GM18508 (cell line): ENCODE data around the gene FLNB.
A peak's percentile ranks its signal among the peaks of the same experiment; 100 is the strongest.
"Not testable (repeated sequence)": the region's sequence is repeated elsewhere in the genome, so short reads cannot be mapped to it uniquely, and the experiment has no call there.

Source experiments
- ATAC-seq: cut with Tn5 transposase; IDR thresholded peaks from one replicate; pipeline ENCODE4 v1.9.1; 2021; ENCODE audit warnings: moderate number of reproducible peaks; ENCODE audit not compliant: insufficient read depth, unreplicated experiment

Gene FLNB

DNA sequence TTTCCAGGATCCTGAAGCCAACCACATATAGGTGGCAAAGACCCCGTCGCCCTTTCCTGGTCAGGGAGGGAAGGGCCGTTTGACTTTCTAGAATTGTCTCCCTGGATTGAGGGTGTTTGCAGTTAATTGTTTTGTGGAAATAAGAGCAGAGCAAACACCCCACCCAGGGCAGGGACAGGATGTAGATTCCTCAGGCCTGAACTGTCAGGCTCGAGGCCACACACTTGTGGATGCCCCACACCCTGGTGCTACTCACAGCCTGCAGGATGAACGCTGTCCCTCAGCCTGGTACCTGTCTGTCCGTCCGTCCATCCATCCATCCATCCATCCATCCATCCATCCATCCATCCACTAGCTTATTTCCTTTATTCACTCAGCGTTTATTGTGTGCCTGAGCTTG lies 29.9 kb upstream of the FLNB start:
- ATAC-seq, result no peak

DNA sequence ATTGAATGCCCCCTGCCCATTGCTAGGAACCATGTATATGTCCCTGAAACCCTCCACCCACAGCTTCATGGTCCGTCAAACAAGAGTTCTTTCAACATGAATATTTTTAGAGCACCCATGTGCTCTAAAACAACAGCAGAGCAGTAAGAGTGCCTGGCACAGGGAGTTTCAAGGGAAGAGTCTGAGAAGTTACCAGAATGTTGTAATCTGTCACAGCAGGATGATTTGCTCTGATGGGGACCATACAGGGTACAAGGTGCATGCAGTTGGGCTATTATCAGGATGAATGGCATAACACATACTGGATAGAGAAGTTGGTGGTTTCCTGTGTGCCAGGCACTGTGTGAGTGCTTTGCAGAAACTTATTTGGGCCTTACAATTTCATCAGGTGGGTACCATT lies 27.8 kb upstream of the FLNB start:
- ATAC-seq, result no peak

DNA sequence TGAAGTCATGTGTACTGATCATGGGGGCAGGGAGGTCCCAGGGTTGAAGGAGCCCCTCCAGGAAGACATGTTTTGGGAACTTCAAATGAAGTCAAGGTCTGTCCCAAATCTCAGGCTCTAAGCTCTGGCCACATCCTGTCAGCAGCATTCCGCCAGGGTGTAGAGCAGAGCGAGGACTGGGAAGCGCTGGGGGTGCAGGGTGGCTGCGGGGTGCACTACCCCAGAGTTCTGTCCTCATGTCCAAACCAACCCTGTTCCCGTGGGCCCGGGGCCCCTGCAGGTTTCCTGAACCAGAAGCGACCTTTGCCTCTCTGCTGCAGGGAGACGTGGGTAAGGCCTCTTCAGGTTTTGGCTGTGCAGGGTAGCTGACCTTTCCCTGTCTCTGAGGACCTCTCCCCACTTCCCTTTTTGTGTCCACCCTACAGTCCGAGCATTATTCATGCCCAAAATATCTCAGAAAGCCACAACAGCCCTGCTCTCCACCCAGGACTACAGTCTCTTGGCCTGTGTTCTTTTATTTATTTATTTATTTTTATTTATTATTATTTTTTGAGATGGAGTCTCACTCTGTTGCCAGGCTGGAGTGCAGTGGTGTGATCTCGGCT lies 26.6 kb upstream of the FLNB start:
- ATAC-seq, result no peak

DNA sequence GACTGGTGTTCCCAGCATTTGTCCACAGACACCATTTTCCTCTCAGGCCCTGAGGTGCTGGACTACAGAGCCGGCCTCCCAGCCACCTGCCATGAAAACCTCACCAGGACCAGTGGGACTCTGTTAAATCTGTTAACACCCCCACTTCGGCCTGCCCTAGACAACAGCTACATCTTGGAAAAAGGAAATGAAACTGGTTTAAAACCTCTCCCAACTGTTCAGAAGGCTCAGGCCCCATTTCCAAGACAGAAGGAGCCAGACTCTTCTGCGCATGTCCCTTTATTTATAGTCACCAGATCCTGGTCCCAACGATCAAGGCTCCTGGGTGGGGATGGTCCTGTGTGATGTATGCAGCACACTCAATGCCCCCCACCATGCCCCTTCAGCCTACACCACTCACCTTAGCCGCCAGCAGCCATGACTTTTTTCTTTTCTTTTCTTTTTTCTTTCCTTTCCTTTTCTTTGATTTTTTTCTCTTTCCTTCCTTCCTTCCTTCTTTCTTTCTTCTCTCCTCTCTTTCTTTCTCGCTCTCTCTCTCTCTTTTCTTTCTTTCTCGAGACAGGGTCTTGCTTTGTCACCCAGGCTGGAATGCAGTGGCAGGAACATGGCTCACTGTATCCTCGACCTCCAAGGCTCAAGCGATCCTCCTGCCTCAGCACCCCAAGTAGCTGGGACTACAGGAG lies 25.5 kb upstream of the FLNB start:
- no peak for ATAC-seq

DNA sequence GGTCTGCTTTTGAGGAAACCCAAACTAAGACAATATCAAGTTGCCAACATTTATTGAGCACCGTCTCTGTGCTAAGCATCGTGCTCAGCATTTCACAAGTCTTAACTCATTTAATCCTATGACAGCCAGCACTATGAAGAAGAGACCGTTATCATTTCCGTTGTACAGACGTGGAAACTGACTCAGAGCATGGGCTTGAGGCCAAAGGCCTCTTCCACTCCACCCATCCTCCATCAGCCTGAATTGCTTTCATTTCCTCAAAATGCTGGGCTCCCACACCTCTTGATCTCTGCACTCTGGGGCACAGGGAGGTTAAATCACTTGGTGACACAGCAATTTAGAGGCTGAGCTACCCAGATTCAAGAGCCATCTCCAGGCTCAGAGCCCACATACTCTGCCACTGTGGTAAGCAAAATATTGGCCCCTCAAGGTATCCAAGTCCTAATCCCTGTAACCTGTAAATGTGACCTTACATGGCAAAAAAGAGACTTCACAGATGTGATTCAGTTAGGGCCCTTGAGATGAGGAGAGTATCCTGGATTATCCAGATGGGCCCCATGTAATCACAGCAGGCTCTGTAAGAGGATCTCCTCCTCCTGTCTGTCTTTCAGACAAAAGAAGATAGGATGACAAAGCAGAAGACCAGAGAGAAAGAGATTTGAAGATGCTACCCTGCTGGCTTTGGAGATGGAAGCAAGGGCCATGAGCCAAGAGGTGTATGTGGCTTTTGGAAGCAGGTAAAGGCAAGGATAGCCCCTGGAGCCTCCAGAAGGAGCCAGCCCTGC lies 24.3 kb upstream of the FLNB start:
- ATAC-seq, result peak; percentile 87

DNA sequence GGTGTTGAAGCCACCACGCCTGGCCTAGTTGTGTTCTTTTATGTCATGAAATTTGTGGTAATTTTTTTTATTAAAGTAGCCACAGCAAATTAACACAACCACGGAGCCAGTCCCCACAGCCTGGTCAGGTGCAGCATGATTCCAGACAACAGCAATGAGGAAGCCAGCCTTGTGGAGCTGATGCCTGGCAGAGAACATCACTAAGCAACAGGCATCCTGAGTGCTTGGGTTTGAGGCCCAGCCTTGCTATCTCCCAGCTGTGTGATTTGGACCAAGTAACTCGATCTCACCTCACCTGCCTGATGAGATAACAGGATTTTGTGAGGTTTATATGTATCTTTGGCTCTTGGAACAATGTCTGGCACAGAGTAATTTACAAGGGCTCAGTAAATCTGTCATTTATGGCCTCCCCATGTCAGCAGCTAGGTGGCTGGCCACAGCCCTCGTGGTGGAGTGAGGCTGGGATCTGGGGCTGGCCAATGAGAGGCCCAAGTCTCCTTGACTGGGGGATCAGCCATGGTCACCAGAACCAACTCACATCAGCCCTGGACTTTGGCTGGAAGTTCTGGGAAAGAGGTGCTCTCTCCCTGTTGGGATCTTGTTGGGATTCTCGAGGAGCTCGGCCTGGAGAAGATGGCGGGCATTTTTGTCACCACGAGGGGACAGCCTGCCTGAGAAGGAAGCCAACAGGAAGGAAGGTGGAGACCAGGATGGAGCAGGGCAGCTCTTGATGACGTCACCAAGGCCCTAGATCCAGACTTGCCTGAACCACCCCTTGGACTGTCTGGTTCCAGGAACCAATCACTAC lies 22.8 kb upstream of the FLNB start:
- ATAC-seq, result no peak

DNA sequence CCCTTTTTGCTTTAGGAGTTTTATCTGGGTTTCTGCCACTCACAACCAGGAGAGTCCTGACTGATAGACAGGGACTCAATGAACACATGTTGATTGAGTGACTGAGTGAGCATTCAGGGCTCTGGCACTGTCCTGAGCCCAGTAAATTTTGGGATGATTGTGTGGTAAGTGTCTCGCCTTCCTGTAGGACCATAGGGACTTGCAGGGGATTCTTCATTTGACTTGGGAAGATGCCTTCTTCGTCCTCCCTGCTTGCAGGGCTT lies 22.3 kb upstream of the FLNB start:
- no peak for ATAC-seq

DNA sequence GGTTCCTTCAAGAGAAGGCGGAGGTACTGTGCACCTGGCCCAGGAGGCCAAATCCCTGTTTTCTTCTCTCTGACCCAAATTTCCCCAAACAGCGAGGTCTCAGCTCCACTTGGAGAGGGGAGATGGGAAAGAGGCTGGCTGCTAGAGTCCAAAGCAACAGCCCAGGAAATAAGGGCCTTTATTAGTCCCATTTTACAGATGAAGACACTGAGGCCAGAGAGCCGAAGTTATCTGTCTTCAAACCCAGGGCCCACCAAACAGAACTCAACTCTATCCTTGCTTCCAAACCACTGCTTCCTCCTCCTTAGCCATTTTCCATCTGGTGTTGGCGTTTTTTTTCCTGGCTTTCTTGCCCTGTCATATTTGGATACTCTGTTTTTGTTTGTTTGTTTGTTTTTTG lies 22.0 kb upstream of the FLNB start:
- ATAC-seq, result no peak

DNA sequence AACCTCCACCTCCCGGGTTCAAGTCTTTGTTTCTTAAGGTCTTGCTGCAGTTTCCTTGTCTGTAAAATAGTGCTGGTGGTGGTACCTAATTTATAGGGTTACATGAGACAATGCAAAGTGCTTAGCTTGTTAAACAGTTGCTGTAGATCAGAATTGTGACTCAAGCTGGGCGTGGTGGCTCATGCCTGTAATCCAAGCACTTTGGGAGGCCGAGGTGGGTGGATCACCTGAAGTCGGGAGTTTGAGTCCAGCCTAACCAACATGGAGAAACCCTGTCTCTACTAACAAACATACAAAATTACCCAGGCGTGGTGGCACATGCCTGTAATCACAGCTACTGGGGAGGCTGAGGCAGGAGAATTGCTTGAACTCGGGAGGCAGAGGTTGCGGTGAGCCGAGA lies 19.0 kb upstream of the FLNB start:
- ATAC-seq, result not testable (repeated sequence)

DNA sequence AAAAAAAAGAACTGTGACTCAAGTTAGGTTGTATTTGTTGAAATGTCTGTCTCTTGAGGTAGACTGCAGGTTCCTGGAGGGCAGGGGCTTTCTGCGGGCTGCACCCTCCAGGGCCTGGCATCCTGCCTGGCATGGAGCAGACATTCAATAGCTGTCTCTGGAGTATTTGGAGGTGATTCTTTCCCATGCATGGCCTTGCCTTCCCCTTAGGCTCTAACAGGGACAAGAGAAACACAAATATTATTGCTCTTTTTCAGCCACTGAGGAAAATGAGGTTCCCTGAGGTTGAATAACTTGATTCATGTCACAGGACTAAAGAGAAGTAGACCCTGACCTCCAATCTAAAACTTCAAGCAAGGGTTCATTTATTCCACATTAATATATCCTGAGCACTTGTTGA lies 18.6 kb upstream of the FLNB start:
- no peak for ATAC-seq

DNA sequence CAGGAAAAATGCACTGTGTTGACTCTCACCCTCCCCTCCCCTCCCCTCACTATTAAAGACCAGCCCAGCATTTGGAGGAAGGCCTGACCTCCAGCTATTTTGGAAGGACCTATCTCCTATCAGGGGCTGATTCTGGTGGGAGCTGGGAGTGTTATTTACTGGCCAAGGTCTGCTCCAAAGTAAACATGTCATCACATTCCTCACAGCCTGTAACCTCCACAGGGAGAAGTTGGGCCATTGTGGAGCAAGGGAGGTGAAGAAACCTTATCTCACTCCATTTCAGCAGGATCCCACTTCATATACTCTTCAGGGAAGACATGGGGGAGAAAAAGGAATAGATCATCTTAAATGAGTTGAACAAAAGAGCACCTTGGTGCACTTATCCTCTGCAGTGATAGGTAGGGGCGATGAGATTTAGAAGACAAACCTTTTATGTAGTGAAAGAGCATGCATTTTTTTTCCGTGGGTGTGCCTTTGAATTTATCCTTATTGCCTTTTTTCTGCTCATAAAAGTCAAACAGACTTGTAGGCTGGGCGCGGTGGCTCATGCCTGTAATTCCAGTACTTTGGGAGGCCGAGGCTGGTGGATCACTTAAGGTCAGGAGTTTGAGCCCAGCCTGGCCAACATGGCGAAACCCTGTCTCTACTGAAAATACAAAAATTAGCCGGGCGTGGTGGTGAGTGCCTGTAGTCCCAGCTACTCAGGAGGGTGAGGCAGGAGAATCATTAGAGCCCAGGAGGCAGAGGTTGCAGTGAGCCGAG lies 15.6 kb upstream of the FLNB start:
- no peak for ATAC-seq

DNA sequence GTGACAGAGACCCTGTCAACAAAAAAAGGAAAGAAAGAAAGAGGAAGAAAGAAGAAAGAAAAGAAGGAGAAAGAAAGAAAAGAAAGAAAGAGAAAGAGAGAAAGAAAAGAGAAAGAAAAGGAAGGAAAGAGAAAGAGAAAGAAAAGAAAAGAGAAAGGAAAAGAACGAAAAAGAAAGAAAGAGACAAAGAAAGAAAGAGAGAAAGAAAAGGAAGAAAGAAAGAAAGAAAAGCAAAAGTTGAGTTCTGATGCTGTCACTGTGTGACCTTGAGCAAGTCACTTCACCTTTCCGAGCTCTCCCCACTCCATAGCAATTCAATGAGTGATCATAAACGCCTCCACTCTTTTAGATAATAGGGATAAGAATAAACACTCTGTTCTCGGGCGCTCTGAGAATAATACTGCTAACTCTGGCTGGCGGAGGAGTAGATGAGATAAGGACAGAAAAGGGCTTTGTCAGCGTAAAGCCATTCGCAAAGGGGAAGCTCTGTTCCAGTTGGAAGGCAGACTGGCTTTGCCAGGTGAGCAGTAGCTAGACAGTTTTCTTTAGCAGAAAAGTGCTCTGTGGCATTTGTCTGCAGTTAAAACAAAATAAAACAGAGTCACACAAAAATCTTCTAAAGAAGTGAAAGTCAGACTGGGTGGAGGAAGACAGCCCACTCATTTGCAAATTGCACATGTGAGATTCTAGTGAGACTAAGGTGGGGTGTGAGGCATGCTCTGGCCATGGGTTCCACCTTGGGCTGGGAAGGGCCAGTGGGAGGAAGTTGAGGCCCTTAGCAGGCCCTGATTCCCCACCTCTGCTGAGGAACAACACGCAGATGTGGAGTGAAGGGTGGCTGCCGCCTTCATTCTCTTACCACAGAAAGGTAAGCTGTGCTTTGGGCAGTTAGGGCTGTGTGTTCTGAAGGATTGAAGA lies 9.6 kb upstream of the FLNB start:
- ATAC-seq, result no peak

DNA sequence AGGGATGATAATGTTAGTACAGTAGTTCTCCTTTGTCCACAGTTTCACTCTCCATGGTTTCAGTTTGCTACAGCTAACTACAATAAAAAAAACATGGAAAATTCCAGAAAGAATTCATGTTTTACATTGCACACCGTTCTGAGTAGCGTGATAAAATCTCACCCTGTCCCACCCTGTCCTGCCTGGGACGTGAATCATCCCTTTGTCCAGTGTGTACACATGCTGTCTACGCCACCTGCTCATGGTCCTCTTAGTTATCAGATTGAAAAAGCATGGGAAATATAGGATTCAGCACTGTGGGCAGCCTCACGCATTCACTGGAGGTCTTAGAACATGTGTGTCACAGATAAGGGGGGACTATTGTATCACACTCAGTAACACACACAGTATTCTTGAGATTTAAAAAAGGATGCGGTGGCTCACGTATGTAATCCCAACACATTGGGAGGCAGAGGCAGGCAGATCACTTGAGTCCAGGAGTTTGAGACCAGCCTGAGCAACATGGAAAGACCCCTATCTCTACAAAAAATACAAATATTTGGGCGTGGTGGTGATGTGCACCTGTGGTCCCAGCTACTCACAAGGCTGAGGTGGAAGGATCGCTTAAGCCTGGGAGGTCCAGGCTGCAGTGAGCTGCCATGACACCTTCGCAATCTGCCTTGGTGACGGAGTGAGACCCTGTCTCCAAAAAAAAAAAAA lies 8.7 kb upstream of the FLNB start:
- ATAC-seq, result no peak

DNA sequence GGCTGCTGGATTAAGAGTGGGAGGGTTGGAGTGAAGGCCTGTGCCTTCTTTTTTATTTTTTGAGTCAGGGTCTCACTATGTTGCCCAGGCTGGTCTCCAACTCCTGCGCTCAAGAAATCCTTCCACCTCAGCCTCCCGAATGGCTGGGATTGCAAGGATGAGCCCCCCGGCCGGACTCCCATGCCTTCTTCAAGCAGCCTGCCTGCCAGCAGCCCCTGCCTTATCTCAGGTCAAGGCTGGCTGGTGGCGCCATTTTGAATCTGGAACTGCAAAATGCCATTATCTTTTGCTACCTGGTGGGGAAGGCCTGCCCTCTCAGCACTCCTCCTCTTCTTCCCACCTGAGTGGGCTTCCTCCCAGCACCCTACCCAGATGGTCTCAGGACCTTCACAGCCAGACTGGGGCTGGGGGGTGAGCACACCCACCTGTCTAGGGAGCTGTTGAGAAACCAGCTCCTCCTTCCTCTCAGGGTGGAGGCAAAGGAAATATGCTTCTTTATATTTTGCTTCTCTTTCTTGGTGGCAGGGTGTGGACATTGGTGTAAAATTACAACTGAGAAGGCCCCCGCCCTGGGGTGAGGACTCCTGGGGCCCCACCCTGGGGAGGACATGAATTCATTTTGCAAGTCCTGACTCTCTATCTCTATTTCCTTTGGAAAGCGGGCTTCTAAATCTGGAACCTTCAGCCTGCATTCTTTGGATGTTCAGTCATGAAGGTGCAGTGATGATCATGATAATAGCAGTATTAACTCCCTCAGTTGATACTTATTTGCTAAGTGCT lies 7.7 kb upstream of the FLNB start:
- no peak for ATAC-seq

DNA sequence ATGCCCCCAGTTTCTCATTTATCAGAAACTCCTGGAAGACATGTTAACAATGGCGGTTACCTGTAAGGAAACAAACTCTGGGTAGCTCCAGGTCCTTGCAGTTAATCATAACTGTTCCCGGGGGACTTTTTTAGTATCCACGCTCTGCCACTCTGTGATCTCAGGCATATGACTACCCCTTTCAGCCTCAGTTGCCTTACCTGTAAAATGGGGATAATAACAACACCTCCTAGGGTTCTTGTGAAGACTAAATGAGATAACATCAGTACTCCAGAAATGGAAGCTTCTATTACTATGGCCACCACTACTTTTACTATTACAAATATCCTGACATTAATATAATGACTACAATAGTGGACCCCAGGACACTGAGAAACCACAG lies 7.1 kb upstream of the FLNB start:
- ATAC-seq, result no peak

DNA sequence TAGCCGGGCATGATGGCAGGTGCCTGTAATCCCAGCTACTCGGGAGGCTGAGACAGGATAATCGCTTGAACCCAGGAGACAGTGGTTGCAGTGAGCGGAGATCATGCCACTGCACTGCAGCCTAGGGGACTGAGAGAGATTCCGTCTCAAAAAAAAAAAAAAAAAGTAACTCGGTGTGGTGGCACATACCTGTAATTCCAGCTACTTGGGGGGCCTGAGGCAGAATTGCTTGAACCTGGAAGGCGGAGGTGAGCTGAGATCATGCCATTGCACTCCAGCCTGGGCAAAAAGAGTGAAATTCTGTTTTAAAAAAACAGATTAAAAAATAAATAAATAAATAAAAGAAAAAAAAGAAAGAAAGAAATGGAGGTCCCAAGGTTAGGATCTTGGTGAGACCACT lies 6.2 kb upstream of the FLNB start:
- ATAC-seq, result no peak

DNA sequence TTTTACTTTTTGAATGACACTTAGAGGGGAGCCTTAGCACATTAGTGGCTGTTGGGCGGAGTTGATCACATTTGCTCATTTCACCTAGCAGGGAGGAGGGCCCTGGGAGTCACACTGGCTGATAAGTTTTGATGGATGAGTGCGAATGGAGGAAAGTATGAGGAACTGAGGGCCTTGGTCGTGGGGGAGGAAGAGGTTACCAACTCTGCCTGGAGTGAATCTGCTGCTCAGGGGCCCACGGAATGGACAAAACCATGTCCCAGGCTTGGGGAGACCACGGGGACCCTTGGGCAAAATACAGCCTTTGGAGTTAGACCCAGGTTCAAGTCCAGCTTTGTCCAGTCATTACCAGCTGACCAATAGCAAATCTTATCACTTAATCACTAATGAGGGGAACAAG lies 5.1 kb upstream of the FLNB start:
- ATAC-seq, result no peak

DNA sequence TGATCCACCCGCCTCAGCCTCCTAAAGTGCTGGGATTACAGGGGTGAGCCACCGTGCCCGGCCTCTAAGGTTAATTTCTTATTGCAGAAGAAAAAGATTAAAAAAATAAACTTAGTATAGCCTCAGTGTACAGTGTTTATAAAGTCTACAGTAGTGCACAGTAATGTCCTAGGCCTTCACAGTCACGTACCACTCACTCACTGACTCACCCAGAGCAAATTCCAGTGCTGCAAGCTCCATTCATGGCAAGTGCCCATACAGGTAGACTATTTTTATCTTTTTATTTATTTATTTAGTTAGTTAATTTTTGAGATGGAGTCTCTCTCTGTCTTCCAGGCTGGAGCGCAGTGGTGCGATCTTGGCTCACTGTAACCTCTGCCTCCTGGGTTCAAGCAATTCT lies 3.2 kb upstream of the FLNB start:
- no peak for ATAC-seq
